ENCODE measurements around the gene USP35. TPM values are rescaled to one million over a fixed set of nuclear protein-coding genes. Genes with fewer than 3 reads are reported as not detected.

Gene USP35
- total and polyA plus RNA-seq, 9 donors, result 8.0 to 18.6 (median 9.7) TPM

GRCh38 chr11:78210000-78210608 is 21.4 kb downstream of the USP35 start:
- Histone ChIP-seq H3K27me3 (no peaks in the 10 kb centered on the region), H3K27ac (no peak overlapping the region), H3K9me3 (no peaks in the 10 kb centered on the region), H3K36me3 (no peaks in the 10 kb centered on the region), H3K4me1 (ENCODE audit: insufficient read depth) (no peaks in the 10 kb centered on the region), H3K4me3 (no peak overlapping the region)
- TF ChIP-seq POLR2A (IDR thresholded peaks at IDR 0.05), result no peak
- TF ChIP-seq CTCF (IDR thresholded peaks at IDR 0.05), result no peak
- TF ChIP-seq EP300 (IDR thresholded peaks at IDR 0.05), result no peak
- 86 to 90% (median 89%) methylated on average over 30 to 31 of the region's 31 CpGs for WGBS, 3 donors
- DNase-seq, result no peak
- intact Hi-C loops (cut with DNase I), result no loop called here

- Histone ChIP-seq H3K4me3 (no peak overlapping the region), H3K9me3 (no peaks in the 10 kb centered on the region), H3K36me3 (no peaks in the 10 kb centered on the region), H3K4me1 (ENCODE audit: insufficient read depth) (no peaks in the 10 kb centered on the region), H3K27ac (no peak overlapping the region), H3K27me3 (no peaks in the 10 kb centered on the region)
- no peak for TF ChIP-seq POLR2A (IDR thresholded peaks at IDR 0.05)
- TF ChIP-seq CTCF (IDR thresholded peaks at IDR 0.05), result no peak
- no peak for TF ChIP-seq EP300 (IDR thresholded peaks at IDR 0.05)
- intact Hi-C loops (cut with DNase I), result no loop called here
- WGBS, 3 donors, result 91 to 95% (median 92%) methylated on average over 5 of the region's 5 CpGs
- no peak for DNase-seq
Observed at GRCh38 chr11:78211565-78211964, 22.8 kb downstream of the USP35 start.

GRCh38 chr11:78212586-78213371 is 24.1 kb downstream of the USP35 start:
- Histone ChIP-seq H3K9me3 (no peaks in the 10 kb centered on the region), H3K4me1 (ENCODE audit: insufficient read depth) (no peaks in the 10 kb centered on the region), H3K27ac (no peak overlapping the region), H3K27me3 (no peaks in the 10 kb centered on the region), H3K36me3 (no peaks in the 10 kb centered on the region), H3K4me3 (no peak overlapping the region)
- DNase-seq, result no peak
- 77 to 83% (median 78%) methylated on average over 11 of the region's 11 CpGs for WGBS, 3 donors
- intact Hi-C loops (cut with DNase I), result no loop called here
- no peak for TF ChIP-seq POLR2A (IDR thresholded peaks at IDR 0.05)
- no peak for TF ChIP-seq CTCF (IDR thresholded peaks at IDR 0.05)
- no peak for TF ChIP-seq EP300 (IDR thresholded peaks at IDR 0.05)

- WGBS, 3 donors, result 63 to 72% (median 72%) methylated on average over 8 of the region's 8 CpGs
- DNase-seq, result no peak
- H3K36me3 ChIP-seq, result no peaks in the 10 kb centered on the region
- TF ChIP-seq POLR2A (IDR thresholded peaks at IDR 0.05) (no peak), CTCF (IDR thresholded peaks at IDR 0.05) (no peak), EP300 (IDR thresholded peaks at IDR 0.05) (no peak)
- intact Hi-C loops (cut with DNase I), result no loop called here
- H3K27me3 ChIP-seq, result no peaks in the 10 kb centered on the region
- H3K4me3 ChIP-seq, result no peak overlapping the region
- H3K27ac ChIP-seq, result no peak overlapping the region
- H3K9me3 ChIP-seq, result no peaks in the 10 kb centered on the region
- H3K4me1 ChIP-seq (ENCODE audit: insufficient read depth), result no peaks in the 10 kb centered on the region
Observed at GRCh38 chr11:78213526-78214330, 25.0 kb downstream of the USP35 start.
